Cardiac muscle cell (in vitro differentiated cells and primary cell): ENCODE measurements around the gene SLC22A15. TPM values are rescaled to one million over a fixed set of nuclear protein-coding genes. Genes with fewer than 3 reads are reported as not detected.

Source experiments
- DNase-seq, 2 donors: peaks; one replicate each; pipeline versions ENCODE4 v3.0.0 to v3.0.0-alpha.2; 2010 to 2017; ENCODE audit warnings: low read depth in 1 of 2, low spot score in 1 of 2
- H3K27ac ChIP-seq: fragments of 200-600 bp; sonication (generic); 2 replicates; pipeline ENCODE4 v1.5.1; 2016
- H3K27me3 ChIP-seq: fragments of 200-600 bp; sonication (generic); 2 replicates; pipeline ENCODE4 v1.6.0; 2016; ENCODE audit warnings: control low read depth
- H3K36me3 ChIP-seq: fragments of 200-600 bp; sonication (generic); 2 replicates; pipeline ENCODE4 v1.5.1; 2016; ENCODE audit warnings: control low read depth
- H3K4me1 ChIP-seq: fragments of 200-600 bp; sonication (generic); 2 replicates; pipeline ENCODE4 v1.8.1; 2017; ENCODE audit warnings: low read depth, mild to moderate bottlenecking, mixed run types
- H3K4me3 ChIP-seq: fragments of 200-600 bp; sonication (generic); 2 replicates; pipeline ENCODE4 v1.5.1; 2016; ENCODE audit warnings: mild to moderate bottlenecking
- H3K9me3 ChIP-seq: fragments of 200-600 bp; sonication (generic); 2 replicates; pipeline ENCODE4 v1.5.1; 2017; ENCODE audit warnings: low read depth, mild to moderate bottlenecking, control low read depth
- polyA plus RNA-seq: library from polyadenylated mRNA; unstranded; fragments of >200 nt; fragmentation: Nextera tagmentation; extraction: Ambion mirVana; gene quantifications from 2 replicates; pipeline ENCODE4 v1.2.1, GENCODE V29; 2016
- total RNA-seq: library from RNA; depleted of rRNA; stranded (reverse); fragments of >200 nt; gene quantifications from 2 replicates; pipeline ENCODE4 v1.2.3, GENCODE V29; 2016
- TF ChIP-seq, protein P1 (sequence below): IDR thresholded peaks from 2 replicates; pipeline ENCODE4 v1.5.1; 2012; ENCODE audit warnings: low read depth, mild to moderate bottlenecking, low read length

Gene SLC22A15
- total and polyA plus RNA-seq, 2 experiments from 2014 or later, result 2.4 to 2.7 TPM

- H3K36me3 ChIP-seq, result no peaks in the 10 kb centered on the region
- no peaks in the 10 kb centered on the region for H3K9me3 ChIP-seq
- no peak overlapping the region for H3K4me3 ChIP-seq
- no peaks in the 10 kb centered on the region for H3K27me3 ChIP-seq
- TF ChIP-seq, protein P1, sequence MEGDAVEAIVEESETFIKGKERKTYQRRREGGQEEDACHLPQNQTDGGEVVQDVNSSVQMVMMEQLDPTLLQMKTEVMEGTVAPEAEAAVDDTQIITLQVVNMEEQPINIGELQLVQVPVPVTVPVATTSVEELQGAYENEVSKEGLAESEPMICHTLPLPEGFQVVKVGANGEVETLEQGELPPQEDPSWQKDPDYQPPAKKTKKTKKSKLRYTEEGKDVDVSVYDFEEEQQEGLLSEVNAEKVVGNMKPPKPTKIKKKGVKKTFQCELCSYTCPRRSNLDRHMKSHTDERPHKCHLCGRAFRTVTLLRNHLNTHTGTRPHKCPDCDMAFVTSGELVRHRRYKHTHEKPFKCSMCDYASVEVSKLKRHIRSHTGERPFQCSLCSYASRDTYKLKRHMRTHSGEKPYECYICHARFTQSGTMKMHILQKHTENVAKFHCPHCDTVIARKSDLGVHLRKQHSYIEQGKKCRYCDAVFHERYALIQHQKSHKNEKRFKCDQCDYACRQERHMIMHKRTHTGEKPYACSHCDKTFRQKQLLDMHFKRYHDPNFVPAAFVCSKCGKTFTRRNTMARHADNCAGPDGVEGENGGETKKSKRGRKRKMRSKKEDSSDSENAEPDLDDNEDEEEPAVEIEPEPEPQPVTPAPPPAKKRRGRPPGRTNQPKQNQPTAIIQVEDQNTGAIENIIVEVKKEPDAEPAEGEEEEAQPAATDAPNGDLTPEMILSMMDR, result no peak
- no peak for DNase-seq
- no peaks in the 10 kb centered on the region for H3K4me1 ChIP-seq
- no peak overlapping the region for H3K27ac ChIP-seq
Observed at GRCh38 chr1:115946116-115946515, 30.2 kb upstream of the SLC22A15 start.

DNA sequence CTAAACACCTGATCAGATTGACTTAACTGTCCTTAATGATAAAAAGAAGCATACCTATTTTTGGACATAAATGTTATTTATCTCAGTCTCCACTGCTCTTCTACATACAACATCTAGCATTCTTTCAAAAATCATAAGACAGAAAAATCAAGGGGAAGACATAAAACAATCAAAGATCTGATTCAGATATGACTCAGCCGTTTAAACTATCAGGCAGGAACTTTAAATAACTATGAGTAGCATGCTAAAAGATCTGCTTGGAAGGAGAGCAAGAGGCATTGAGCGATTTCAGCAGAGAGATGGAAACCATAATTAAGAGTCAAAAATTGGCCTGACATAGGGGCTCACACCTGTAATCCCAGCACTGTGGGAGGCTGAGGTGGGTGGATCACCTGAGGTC lies 27.2 kb upstream of the SLC22A15 start:
- Histone ChIP-seq H3K4me1 (no peaks in the 10 kb centered on the region), H3K36me3 (no peaks in the 10 kb centered on the region)

GRCh38 chr1:115951560-115951959 lies 24.8 kb upstream of the SLC22A15 start:
- TF ChIP-seq, protein P1, result no peak
- Histone ChIP-seq H3K9me3 (no peaks in the 10 kb centered on the region), H3K4me1 (no peaks in the 10 kb centered on the region), H3K27me3 (no peaks in the 10 kb centered on the region), H3K4me3 (no peak overlapping the region), H3K36me3 (no peaks in the 10 kb centered on the region), H3K27ac (no peak overlapping the region)
- no peak for DNase-seq

More for the DNA sequence above, 27.2 kb upstream of the SLC22A15 start:
- no peak overlapping the region for H3K4me3 ChIP-seq
- no peaks in the 10 kb centered on the region for H3K9me3 ChIP-seq
- H3K27ac ChIP-seq, result no peak overlapping the region
- no peak for DNase-seq
- no peaks in the 10 kb centered on the region for H3K27me3 ChIP-seq
- TF ChIP-seq, protein P1, result no peak

GRCh38 chr1:115952547-115952946 lies 23.8 kb upstream of the SLC22A15 start:
- Histone ChIP-seq H3K4me3 (no peak overlapping the region), H3K9me3 (no peaks in the 10 kb centered on the region), H3K4me1 (no peaks in the 10 kb centered on the region), H3K27me3 (no peaks in the 10 kb centered on the region), H3K27ac (no peak overlapping the region), H3K36me3 (no peaks in the 10 kb centered on the region)
- no peak for DNase-seq
- TF ChIP-seq, protein P1, result no peak

- TF ChIP-seq, protein P1, result no peak
- Histone ChIP-seq H3K27ac (no peak overlapping the region), H3K9me3 (no peaks in the 10 kb centered on the region), H3K36me3 (no peaks in the 10 kb centered on the region), H3K27me3 (no peaks in the 10 kb centered on the region), H3K4me3 (no peak overlapping the region), H3K4me1 (no peaks in the 10 kb centered on the region)
- DNase-seq, result no peak
Observed at GRCh38 chr1:115953180-115953579, 23.1 kb upstream of the SLC22A15 start.

DNA sequence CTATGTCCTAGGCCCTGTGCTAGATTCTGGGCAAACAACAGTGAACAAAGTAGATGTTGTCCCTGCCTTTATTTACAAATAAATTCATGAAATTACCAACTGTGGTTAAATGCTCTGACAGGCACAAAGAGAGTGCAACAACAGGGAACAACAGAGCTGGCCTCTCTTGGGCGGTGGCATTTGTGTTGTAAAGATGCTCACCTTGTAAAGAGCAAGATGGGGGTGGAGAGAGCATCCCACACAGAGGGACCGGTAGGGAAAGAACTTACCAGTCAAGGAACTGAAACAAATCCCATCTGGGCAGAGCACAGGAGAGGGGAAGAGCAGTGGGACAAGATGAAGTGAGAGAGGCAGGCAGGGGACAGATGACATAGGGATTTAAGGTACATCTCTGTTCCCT lies 21.6 kb upstream of the SLC22A15 start:
- Histone ChIP-seq H3K4me1 (no peaks in the 10 kb centered on the region), H3K27me3 (no peaks in the 10 kb centered on the region), H3K36me3 (no peaks in the 10 kb centered on the region), H3K4me3 (no peak overlapping the region), H3K9me3 (no peaks in the 10 kb centered on the region), H3K27ac (no peak overlapping the region)
- TF ChIP-seq, protein P1, result no peak
- no peak for DNase-seq
